ENCODE data around the gene SCGB1C2.

DNA sequence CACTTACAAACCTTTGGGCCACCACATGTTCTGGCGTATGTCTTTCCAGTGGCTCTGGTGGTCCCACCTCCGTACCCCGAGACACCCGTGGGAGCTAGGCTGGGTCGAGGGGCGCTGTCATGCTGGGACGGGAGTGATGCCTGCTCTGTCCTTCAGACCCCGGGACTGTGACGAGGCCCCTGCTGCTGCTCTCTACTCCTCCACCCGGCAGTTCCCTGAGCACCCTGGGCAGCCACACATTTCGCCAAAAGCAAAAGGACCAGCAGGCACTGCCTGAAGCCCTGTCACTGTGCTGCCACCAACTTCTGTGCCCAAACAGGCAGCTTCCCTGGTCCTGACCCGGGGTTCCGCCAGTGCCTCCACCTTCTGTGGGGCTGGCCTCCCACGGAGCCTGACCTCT lies 28.6 kb downstream of the SCGB1C2 start:
- TF ChIP-seq CTCF (IDR thresholded peaks at IDR 0.05) (no peak), POLR2A (IDR thresholded peaks at IDR 0.05) (no peak)
